RWPE1 (cell line): ENCODE measurements around the gene GLYR1.

Source experiments
- CTCF ChIA-PET: fragments of 350-600 bp; sonication (Branson Sonifier 250); formaldehyde crosslinking; extraction: SDS; loops from one replicate; lab custom pipeline; 2021; lab: Yijun Ruan, JAX
- POLR2A ChIA-PET: fragments of 400-600 bp; formaldehyde crosslinking; extraction: SDS; loops from one replicate; lab custom pipeline; 2020; ENCODE audit warnings: antibody characterized with exemption; ENCODE audit not compliant: low non-redundant PET; lab: Yijun Ruan, JAX
- DNase-seq: peaks from one replicate; pipeline ENCODE4 v3.0.0; 2012; ENCODE audit warnings: low spot score
- H3K27ac ChIP-seq: fragments of 450-650 bp; 2 replicates; pipeline ENCODE4 v1.5.1; 2017
- TF ChIP-seq, protein P1 (sequence below): fragments of 450-650 bp; conservative IDR thresholded peaks from 2 replicates; pipeline ENCODE4 v1.5.1; 2017; ENCODE audit warnings: low read depth, mild to moderate bottlenecking

The GLYR1 gene

GRCh38 chr16:4884972-4885874, 38.1 kb upstream of the GLYR1 start:
- peak overlapping the region; percentile 78 for H3K27ac ChIP-seq
- no peak for DNase-seq
- ChIA-PET CTCF (interaction anchor here (0.6 to 0.7 kb wide), 3 partner anchors 9 to 163 kb away, joined by 3 read pairs; no protein-coding TSS in a partner anchor), POLR2A (no interaction called here)
- TF ChIP-seq, protein P1, sequence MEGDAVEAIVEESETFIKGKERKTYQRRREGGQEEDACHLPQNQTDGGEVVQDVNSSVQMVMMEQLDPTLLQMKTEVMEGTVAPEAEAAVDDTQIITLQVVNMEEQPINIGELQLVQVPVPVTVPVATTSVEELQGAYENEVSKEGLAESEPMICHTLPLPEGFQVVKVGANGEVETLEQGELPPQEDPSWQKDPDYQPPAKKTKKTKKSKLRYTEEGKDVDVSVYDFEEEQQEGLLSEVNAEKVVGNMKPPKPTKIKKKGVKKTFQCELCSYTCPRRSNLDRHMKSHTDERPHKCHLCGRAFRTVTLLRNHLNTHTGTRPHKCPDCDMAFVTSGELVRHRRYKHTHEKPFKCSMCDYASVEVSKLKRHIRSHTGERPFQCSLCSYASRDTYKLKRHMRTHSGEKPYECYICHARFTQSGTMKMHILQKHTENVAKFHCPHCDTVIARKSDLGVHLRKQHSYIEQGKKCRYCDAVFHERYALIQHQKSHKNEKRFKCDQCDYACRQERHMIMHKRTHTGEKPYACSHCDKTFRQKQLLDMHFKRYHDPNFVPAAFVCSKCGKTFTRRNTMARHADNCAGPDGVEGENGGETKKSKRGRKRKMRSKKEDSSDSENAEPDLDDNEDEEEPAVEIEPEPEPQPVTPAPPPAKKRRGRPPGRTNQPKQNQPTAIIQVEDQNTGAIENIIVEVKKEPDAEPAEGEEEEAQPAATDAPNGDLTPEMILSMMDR = no peak

DNA sequence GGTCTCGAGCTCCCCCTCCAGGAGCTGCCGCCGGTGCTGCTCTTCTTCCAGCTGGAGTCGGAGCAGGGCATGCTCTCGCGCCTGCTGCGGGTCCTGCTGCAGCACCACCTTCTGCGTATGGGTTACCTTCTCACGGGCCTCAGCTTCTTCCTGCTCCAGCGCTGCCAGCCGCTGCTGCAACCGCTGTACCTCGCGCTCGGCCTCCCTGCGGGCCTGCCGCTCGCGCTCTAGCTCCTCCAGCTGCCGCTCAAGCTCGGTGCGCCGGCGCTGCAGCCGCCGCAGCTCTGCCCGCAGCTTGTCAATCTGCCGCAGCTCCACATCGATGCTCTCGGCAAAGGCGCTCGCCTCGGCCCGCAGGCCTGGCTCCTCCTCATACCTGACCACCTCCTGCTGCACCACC, 37.1 kb upstream of the GLYR1 start:
- ChIA-PET POLR2A (no interaction called here), CTCF (interaction anchor here (0.7 to 1.2 kb wide), 2 partner anchors 8 to 52 kb away, joined by 3 to 4 read pairs; no protein-coding TSS in a partner anchor)

DNA sequence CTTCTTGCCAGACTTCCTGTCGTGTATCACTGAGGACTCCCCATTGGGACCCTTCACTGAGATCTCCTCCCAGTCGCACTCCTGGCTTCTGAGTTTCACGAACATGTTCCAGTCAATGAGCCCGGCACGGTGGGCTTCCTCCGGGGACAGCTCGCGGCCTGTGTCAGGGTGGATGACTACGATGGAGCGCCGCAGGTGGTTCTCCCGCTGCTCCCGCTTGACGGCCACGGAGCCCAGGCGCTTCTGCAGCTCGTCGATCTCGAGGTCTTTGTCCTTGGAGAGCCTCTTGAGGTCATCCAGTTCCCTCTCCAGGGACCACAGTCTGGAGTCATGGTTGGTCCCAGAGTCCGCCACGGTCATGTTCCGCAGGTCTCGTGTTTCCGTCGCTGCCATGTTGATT, 36.4 kb upstream of the GLYR1 start:
- H3K27ac ChIP-seq = peak overlapping the region; percentile 78
- POLR2A ChIA-PET = no interaction called here
- TF ChIP-seq, protein P1 = no peak
- CTCF ChIA-PET = interaction anchor here (0.6 to 1.2 kb wide), 2 partner anchors 39 to 53 kb away, joined by 3 to 4 read pairs; no protein-coding TSS in a partner anchor
- no peak for DNase-seq

More for the DNA sequence above, 37.1 kb upstream of the GLYR1 start:
- TF ChIP-seq, protein P1 = no peak
- H3K27ac ChIP-seq = peak overlapping the region; percentile 78
- no peak for DNase-seq

DNA sequence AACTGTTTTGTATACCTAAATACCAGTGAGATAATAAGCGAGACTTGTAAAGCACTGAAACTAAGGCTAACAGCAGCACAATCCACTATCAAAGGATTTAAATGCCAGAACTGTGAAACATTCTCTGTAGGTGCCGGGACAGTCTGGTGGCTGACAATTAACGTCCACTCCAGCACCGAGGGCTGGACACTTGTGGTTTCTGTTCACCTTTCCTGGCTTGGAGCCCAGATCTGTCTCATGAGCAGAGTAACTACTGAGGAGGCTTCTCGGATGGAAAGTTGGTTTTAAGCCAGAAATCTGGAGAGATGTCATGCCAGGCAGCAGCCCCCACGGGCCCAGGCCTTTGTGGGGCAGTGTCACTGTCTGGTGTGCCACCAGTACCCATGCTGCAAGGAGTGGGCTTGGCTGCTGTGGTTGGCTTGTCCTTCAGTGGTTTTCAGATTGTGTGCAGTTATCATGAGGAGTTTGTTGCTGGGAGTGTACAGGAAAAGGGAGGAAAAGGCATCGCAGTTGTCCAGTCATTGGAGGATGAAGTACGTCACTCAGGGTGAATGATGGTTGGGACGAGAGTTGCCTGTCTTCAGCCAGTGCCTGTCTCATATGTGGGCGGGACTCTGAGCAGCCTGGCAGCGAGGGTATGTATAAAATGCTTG, 35.7 kb upstream of the GLYR1 start:
- POLR2A ChIA-PET = no interaction called here
- TF ChIP-seq, protein P1 = no peak
- CTCF ChIA-PET = interaction anchor here (0.6 kb wide), 1 partner anchor 39 kb away, joined by 3 read pairs; no protein-coding TSS in a partner anchor
- H3K27ac ChIP-seq = peak overlapping the region; percentile 78
- DNase-seq = peak; percentile 62

GRCh38 chr16:4882000-4882632, 35.0 kb upstream of the GLYR1 start:
- ChIA-PET POLR2A (no interaction called here), CTCF (no interaction called here)
- TF ChIP-seq, protein P1 = no peak
- peak; percentile 14 for DNase-seq
- H3K27ac ChIP-seq = peak overlapping the region; percentile 78
